Placental pericyte (primary cell): Measurements from ENCODE around the gene PITPNC1. TPM values are rescaled to one million over a fixed set of nuclear protein-coding genes. Genes with fewer than 3 reads are reported as not detected.

Experiments used
- small RNA-seq: library from RNA; depleted of rRNA; stranded (forward); fragments of <200 nt; gene quantifications from one replicate; pipeline ENCODE3, GENCODE V24; 2012; ENCODE audit warnings: low replicate concordance
- total RNA-seq: library from RNA; depleted of rRNA; stranded (reverse); fragments of >200 nt; gene quantifications from 2 replicates; pipeline ENCODE4 v1.2.3, GENCODE V29; 2012

PITPNC1 gene
- total RNA-seq = 4.8 and 28.9 TPM in 2 replicates

DNA sequence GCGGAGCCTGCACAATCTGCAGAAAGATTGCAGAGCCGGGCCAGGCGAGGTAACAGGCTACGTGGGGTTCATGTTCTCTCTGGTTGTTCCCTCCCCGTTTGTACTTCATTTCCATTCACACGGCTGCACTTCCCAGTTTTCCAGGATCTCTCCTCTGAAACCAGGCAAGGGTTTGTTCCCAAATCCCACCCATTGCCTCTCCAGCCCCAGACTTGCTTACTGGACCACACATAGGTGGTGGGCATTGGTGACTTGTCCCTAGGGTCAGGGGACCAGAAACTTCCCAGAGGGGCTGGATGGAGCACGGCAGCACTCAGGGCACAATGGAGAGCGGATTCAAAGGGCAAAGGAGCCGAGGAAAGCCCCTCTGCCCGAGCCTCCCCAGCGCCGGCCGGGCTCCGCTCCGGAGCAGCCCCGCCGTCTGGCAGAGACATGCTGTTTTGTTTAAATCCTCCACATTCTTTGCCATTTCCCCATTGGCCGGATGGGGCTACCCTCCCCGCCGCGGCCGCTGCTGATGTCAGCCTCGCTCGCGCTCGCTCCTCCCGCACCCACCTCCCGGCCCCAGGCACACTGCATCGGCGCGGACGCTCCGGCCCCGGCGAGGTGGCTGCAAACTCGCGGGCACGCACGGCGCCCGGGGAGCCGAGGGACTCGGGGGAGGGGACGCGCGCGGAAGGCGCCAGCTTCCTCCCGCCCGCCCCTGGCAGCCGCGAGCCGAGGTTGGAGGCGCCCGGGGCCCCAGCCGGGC lies at the start of gene PITPNC1:
TSS of gene PITPNC1 (plus strand) at position 545 of the 751 bp plus-strand sequence.

DNA sequence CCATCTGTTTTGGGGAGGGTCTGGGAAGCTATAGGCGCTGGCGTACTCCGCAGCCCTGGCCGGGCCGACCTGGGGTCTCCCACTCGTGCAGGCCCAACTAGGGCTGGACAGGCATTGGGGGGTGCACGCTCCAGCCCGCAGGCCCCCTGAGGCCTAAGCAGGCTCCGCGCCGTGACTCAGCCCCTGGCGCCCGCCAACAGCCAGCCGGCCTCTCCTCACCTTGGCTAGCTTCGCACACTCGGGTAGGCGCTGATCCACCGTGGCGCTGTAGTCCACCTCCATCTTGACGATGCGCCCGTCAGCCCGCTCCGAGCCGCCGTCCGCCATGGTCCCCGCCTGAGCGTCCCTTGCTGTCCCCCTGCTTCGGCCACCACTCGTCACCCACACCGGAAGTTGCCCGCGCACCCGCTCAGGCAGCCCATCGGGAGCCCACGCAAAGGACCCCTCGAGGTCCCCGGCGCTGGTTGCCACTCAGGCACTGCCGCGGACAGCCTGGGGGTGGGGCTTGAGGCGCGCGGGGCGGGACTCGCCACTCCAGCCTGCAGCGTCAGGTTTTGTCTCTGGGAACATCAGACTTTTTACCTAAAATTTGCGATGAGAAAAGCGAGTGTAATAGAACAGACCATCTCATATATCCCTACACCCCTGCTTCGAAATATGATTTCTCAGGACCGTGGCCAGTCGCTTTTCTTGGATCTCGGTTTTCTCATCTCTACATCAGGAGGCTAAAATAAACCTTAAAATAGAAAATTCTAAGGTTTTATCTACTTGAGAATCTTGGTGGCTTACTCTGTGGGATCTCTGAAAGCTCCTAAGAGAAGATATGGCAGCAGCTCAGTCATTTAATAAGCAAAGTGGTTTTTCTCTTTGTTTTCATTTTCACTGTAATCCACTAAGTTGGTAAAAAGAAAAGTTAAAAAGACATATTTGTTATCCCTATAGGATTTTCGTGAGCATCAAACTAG lies 10.6 kb upstream of the PITPNC1 start, which contains the start of gene PSMD12:
TSS of gene PSMD12 (minus strand) at position 385 of the 965 bp plus-strand sequence. CDS start at position 327, 58 bp downstream.

DNA sequence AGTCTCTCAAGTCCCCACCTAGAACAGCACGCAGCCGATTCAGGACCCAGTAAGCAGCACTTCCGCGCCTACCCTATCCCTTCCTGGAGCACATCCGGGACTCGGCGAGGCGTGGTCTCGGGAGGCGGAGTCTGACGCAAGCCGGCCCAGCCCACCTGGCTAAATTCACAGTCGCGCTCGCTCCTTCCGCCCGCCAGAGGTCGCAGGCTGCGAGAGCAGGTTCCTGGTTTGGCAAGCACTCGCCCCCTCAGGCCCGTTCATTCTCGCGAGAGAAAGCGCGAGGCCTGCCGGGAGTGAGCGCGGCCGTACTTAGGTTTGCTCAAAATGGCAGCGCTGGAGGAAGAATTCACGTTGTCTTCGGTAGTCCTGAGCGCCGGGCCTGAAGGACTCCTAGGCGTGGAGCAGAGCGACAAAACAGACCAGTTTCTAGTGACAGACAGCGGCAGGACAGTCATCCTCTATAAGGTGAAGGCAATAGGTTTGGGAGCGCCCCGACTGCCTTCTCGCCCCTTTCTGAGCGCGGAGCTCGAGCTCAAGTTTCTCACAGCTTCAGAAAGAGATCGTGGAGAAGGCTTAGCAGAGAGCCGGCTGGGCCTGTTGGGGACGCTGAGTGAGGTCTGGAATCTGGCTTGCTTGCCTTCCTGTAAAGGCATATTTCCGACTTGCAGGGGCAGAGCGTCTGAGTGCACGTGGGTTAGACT lies 340.7 kb downstream of the PITPNC1 start, which contains the start of gene NOL11:
TSS of gene NOL11 (plus strand) at position 313 of the 701 bp plus-strand sequence. CDS start at position 325, 12 bp downstream.

Small RNAs within 50 kb of the gene (small RNA-seq; reads per million reads assigned to genes)
- not detected for gene MIR548AA2
- gene MIR548D2 = not detected
- gene RF00019 = not detected
- gene RN7SL756P = not detected
- 43.3 reads per million, percentile 98 among the genes with 10 or more reads in this experiment for gene SNORA38B

Other genes starting within 250 kb of the PITPNC1 start
- gene HELZ, start 132.1 kb upstream of the PITPNC1 start, total RNA-seq = 44.8 and 63.7 TPM in 2 replicates
- gene PSMD12, start 10.7 kb upstream of the PITPNC1 start, total RNA-seq = 23.4 and 32.4 TPM in 2 replicates